ENCODE measurements around the gene PROZ.

PROZ gene

DNA sequence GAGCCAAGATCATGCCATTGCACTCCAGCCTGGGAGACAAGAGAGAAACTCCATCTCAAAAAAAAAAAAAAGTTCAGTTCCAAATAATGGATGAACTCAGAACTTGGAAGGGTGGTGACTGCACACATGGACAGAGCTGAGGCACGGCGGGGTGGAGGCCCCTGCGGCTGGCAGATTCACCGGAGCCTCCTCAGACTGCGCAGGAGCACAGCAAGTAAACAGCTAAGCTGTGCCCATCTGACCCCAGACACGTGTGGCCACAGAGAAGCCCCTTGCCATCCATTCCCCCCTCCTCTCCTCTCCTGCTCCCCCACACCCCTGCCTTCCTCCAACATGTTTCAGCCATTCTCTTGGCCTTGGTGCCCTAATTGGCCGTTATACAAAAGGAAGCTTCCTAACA lies 15.6 kb upstream of the PROZ start:
- no peak for DNase-seq

DNA sequence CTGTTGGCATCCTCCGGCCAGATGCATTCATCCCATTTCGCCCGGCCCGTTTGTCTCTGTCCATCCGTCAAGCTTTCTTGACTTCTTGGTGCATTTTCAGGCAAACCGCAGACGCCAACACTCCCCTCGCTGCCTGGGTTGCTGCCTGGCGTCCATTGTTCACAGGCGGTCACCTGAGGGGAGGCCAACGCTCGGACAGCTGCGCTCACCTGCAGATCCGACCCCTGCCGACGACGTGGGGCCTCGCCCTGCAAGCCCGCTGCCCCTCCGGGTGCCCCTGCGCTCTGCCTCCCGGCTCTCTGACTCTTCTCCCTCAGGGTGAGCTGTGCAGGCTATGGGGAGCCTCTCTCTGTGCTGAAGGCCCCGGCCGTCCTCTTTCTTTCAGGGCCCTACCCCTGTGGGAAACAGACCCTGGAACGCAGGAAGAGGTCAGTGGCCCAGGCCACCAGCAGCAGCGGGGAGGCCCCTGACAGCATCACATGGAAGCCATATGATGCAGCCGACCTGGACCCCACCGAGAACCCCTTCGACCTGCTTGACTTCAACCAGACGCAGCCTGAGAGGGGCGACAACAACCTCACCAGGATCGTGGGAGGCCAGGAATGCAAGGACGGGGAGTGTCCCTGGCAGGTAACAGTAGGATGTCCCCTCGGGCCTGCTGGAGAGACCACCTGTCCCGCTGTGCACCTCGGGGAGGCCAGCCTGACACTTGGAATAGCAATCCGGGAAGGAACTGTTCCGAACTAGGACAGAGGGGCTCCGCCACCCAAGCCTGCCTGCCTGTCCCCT lies 14.8 kb upstream of the PROZ start:
- no peak for DNase-seq

DNA sequence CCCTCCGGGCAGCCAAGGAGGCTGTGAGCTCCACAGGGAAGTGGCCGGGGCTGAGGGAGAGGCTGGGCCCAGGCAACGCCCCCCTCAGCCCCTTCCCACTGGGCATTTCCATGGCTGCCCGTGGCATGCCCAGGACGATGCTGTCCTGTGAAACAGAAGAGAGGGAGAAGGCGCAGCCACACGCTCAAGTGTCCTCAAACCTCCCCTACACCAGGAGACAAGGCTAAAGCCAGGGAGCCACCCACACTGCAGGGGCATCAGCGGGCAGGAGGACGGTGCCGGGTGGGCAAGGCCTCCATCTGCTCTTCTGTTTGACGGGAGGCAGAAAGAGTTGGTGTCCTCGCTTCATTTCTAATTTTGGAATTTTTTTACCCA lies 14.2 kb upstream of the PROZ start:
- no peak for DNase-seq

DNA sequence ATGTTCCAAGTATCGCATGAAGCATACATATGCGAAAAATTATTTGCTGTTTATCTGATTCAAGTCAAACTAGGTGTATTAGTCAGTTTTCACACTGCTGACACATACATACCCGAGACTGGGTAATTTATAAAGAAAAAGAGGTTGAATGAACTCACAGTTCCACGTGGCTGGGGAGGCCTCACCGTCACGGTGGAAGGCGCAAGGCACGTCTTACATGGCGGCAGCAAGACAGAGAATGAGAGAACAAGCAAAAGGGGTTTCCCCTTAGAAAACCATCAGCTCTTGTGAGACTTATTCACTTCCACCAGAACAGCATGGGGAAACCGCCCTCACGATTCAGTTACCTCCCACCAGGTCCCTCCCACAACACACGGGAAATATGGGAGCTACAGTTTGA lies 13.0 kb upstream of the PROZ start:
- no peak for DNase-seq

DNA sequence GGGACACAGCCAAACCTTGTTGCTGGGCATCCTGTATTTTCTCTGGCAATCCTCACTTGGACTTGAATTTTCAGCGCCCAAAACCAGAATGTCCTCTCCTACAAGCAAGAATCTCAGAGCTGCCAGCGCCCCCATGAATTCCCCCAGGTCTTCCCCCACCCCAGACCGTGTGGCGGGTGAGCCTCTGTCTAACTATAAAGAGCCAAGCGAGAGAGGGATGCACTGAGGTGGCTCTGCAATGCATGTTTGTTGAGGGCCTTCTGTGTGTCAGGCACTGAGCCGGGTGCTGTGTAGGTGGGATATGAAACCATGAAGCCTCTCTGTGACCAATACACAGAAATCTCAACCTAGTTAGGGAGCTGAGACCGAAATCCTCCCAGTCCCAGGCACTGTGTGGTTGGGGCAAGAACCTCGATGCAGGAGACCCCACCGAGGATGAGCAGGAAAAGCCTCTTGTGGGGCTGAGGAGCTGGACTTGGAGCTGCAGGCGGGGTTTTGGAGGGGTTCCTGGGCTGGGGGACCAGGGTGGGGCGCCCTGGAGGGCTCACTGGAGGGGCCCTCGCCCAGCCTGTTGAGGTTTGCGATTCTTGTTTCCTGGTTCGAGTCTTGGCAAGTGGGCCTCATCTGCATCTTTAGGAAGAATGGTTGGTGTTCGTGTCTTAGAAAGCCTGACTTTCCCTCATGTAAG lies 12.4 kb upstream of the PROZ start:
- DNase-seq = no peak

DNA sequence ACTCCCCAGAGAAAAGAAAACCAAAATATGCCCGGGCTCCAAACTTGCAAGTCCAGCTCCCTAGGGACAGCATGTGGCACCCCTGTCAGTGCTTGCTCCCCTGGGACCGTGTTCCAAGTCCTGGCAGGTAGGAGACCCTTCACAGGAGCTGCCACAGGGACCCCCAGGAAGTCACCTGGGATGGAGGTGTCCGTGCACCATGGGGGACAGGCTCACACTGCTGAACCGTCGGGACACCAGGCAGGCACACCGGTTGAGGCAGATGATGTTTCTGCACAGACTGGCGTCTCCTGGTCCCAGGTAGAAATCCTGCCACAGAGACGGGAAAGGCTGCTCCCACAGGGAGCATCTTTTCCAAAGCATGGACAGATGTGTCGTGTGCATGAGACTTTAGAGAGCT lies 11.7 kb upstream of the PROZ start:
- no peak for DNase-seq

DNA sequence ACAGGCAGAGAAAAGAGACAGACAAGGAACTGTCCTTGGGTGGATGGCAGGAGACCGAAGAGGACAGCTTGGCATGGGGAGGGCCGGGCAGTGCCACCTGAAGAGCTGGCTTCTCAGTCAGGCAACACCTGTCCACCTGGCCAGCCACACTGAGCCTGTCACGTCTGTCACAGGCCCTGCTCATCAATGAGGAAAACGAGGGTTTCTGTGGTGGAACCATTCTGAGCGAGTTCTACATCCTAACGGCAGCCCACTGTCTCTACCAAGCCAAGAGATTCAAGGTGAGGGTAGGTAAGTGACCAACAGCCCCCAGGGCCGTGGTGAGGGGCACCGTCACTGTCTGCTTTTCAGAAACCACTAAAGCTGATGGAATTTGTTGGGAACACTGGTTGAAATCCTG lies 11.2 kb upstream of the PROZ start:
- DNase-seq = no peak

DNA sequence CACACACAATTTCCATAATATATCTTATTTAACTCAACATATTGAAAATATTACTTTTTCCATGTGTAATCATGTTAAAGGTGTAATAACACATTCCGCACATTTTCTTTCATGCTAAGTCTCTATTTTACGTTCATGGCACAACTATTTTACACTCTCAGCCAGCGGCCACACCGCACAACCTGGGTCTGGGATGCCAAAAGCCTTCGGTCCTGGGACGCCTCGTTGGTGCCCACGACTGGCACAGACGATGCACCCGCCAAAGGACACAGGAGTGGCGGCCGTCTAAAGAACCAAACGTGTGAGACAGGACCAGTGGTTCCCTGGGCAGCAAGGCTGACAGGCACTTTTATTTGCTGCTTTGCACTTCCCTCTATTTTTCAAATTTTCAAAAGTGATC lies 10.0 kb upstream of the PROZ start:
- no peak for DNase-seq

DNA sequence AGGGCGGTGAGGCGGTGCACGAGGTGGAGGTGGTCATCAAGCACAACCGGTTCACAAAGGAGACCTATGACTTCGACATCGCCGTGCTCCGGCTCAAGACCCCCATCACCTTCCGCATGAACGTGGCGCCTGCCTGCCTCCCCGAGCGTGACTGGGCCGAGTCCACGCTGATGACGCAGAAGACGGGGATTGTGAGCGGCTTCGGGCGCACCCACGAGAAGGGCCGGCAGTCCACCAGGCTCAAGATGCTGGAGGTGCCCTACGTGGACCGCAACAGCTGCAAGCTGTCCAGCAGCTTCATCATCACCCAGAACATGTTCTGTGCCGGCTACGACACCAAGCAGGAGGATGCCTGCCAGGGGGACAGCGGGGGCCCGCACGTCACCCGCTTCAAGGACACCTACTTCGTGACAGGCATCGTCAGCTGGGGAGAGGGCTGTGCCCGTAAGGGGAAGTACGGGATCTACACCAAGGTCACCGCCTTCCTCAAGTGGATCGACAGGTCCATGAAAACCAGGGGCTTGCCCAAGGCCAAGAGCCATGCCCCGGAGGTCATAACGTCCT lies 9.4 kb upstream of the PROZ start:
- DNase-seq = no peak

DNA sequence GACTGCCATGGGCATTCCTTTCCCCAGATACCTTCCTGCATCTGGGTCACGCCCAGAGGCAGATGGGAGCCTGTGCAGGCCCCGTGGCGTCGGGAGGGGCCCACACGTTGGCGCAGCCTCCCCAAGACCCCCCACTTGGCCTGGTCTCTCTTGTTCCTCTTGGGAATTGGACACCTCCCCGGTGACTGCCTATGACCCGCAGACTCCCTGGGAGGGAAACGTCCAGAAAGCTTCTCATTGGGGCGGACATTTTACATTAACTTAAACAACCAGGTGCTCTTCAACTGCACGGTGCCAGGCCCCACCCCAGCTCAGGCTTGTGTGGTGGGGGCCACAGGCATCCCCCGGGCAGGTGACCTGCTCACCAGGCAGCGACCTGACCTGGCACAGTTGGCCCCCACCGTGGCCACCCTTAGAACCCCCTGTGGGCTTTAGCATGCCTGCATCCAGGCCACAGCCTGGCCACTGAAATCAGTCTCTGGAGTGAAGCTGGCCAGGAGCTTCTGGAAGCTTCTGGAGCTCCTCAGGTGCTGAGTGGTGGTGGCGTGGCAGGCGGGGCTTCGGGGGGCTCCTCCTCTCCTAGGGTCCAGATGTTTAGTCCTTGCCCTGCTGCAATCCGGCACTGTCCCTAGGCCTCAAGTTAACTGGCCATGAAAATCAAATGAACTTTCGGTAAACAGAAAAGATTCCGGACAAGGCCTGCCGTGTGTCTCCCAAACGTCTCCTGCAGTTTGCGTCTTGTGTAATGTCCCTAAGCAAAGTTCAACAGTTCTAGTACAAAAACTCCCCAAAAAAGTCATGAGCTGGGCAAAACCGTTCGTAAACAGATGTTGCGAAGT lies 8.5 kb upstream of the PROZ start:
- no peak for DNase-seq

DNA sequence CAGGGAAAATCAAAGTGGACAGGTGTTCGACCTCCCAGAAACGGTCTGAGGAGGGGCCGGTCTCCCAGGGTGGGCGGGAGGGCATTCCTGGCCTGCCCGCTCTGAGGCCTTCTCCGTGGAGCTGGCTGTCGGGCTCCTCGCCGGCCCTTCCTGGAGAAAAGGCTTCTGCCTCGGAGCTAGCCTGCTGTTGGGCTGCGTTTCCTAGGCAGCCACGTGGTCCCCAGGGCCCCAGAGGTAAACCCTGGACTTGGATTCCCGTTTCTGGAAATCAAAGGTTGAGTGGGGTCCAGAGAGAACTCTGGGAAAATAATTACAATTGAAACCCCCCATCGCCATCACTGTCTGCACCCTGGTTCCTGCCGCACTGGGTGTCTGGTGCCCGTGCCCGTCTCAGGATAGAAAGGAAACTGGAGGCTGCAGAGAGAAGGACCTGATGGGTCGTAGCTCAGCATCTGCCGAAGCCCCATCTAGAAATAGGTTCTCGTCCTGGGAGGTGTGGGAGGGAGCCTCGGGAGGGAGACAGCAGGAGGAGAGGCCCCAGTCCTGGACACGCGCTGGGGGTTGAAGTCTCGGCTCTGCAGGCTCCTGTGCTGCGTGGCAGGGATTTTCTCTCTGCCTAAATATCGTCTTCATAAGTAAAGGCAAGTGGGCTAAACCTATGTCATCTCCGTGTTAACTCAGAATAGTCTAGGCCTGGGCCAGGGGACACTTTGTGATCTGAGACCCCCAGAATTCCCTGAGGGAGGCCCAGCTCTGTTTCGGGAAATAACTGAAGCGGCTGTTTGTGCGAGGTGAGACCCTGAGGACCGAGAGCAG lies 7.7 kb upstream of the PROZ start:
- no peak for DNase-seq

DNA sequence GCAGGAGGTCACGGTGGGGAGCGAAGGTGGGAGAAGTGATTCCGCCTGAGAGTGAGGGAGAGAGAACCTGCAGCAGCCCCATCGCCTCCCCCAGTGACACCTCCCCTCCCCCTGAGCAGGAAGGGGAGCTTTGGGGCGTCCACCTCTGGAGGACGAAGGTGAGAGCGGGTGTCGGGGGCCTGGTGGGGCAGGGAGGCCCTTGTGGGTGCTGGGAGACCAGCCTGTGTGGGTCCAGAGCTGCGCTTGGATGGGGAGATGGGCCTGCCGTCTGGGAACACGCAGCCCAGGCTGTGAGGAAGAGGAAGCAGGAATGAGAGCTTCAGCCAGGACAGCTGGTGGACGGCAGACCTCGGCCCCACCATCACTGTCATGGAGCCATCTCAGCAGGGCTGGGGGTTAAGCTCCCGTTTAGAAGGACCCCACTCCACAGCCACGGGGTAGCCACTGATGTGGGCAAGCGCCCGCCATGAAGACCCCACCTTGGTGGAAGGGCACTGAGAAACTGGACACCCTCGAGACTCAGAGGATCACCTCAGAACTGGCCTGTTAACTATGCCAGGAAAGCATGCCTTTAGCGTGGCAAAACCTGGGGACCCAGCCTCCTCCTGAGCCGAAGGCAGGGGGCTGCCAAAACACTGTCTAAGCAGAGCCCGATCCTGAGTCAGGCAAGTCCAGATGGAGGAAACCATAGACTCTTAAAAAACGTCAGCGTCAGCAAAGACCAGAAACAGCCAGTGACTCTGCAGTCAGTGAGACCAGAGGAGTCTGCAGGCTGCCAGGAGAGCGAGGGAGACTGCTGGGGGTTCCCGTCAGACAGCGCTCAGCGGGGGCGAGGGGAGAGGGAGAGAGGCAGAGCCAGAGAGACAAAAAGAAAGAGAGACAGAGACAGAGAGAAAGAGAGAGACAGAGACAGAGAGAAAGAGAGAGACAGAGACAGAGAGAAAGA lies 6.4 kb upstream of the PROZ start:
- peak; percentile 60 for DNase-seq

DNA sequence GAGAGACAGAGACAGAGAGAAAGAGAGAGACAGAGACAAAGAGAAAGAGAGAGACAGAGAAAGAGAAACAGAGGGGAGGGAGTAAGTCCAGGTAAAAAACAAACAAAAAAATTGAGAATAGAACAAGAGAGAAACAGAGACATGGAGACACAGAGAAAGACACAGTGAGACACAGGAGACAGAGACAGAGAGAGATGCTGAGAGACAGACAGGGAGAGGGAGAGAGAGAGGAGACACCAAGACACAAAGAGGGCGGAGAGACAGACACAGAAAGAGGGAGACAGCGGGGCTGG lies 5.8 kb upstream of the PROZ start:
- no peak for DNase-seq

DNA sequence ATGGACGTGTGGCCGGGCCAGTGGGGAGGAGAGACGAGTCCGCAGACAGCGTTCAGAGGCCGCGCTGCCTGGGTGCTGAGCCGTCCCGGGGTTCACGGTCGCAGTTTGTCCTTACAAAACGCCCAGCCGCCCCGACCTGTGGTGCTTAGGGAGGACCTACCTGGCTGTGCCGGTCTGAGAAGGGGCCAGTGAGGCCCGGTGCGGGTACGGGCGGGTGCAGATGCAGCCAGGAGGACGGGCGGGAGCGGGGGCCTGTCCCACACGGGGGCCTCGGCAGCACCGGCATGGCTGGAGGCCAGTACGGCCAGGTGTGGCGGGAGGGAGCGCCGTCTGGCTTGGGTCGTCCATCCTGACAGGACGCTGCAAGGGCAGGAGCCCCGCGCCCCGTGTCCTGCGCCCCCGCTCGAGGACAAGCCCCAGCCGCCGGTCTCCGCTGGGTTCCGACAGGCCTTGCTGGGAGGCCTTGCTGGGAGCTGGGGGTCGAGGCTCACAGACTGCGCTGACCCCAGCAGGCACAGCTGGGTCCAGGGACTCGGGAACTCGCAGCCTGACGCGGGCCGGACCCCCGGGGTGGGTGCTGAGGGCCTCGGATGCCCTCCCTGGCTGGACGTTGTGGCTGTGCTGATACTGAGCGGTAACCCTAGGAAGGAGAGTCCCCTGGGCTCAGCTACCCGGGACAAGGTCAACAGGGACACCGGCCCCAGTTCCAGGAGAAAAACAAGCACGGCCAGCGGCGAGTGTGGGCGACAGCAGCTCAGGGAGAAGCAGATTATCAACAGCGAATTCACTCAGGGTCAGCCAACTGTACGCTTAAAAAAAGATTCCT lies 5.3 kb upstream of the PROZ start:
- DNase-seq = peak; percentile 80

DNA sequence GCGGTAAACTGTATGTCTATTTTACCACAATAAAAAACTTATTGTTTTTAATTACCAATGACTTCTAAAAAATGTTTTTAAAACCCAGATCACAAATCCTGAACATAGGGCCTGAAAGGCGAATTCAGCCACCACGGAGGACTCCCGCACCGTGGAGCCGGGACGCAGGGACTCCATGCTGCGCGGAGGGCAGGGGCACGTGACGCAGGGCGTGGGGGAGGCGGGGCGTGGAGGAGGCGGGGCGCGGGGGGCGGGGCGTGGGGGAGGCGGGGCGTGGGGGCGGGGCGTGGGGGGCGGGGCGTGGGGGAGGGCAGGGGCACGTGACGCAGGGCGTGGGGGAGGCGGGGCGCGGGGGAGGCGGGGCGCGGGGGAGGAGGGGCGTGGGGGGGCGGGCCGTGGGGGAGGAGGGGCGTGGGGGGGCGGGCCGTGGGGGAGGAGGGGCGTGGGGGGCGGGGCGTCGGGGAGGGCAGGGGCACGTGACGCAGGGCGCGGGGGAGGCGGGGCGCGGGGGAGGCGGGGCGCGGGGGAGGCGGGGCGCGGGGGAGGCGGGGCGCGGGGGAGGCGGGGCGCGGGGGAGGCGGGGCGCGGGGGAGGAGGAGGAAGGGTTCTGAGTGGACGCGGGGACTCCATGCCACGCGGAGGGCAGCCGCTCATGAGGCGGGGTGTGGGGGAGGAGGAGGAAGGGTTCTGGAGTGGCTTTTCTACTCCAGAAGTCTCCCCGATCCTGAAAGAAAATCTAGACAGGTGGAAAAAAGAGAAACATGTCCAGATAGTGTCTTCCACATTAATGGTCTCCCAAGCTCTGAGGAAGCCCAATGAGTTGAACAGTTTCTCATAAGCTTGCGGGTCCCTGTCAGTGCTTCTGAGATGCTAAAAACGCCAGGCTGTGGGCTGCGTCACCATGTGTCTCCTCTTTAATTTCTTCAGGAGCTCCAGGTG lies 4.4 kb upstream of the PROZ start:
- DNase-seq = peak; percentile 93

DNA sequence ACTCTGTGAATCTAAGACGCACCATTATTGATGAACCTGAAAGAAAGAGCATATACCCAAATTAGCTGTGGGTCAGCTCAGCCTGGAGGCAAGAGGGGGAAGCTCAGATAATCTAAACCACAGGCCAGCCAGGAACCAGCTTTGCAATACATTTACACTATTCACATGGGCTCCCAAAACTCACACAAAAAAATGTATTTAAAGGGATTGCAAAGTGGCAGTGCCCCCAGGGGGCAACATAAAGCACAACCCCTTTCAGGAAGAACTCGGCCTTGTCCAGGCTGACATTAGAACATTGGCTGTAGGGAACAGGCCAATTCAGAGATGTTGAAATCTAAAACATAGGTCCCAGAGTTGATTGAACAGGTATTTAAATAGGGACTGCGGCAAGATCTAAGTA lies 3.2 kb upstream of the PROZ start:
- no peak for DNase-seq

DNA sequence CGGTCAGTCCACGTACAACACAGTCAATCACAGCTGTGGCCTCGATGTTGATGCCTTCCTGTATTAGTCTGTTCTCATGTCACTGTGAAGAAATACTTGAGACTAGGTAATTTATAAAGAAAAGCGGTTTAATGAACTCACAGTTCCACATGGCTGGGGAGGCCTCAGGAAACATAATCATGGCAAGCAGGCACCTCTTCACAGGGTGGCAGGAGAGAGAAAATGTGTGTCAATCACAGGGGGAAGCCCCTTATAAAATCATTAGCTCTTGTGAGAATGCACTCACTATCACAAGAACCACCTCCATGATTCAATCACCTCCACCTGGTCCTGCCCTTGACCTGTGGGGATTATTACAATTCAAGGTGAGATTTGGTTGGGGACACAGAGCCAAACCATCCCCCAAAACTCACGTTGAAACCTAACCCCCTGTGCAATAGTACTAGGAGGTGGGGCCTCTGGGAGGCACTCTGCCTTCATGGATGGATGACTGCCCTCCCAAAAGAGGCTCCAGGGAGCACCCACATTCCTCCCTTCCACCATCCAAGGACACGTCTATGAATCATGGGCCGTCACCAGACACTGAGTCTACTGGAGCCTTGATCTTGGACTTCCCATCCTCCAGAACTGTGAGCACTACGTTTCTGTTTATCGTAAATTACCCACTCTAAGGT lies 2.3 kb upstream of the PROZ start:
- no peak for DNase-seq

DNA sequence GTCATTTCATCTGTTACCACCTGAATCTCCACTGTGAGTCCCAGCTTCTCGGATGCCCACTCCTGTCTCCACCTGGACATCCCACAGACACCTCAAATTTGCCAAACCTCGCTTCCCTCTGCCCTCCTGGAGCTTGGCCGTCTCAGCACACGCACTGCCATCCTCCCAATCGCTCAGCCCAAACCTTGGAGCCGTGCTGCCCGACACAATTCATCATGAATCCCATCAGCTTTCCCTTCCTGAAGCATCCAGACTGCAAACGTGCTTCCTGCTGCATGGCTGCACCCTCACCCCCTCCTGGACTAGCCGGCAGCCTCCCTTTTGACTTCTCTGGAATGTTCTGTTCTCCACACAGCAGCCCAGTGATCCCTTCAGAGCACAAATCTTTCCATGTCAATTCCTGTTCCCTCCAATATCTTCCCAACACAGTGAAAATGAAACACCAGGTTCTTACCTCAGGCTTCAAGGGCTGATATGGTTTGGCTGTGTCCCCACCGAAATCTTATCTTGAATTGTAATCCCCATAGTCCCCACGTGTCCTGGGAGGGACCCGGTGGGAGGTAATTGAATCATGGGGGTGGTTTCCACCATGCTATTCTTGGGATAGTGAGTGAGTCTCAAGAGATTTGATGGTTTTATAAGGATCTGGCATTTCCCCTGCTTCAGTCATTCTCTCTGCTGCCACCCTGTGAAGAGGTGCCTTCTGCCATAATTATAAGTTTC lies 1.1 kb upstream of the PROZ start:
- DNase-seq = peak; percentile 66
